Neutrophil (primary cell): ENCODE measurements around the gene KIF13A.

Experiments used
- H3K27ac ChIP-seq: fragments of 200-600 bp; sonication (generic); 2 replicates; pipeline ENCODE4 v1.5.1; 2016; ENCODE audit warnings: mild to moderate bottlenecking, moderate library complexity
- H3K27me3 ChIP-seq: fragments of 200-600 bp; sonication (generic); 2 replicates; pipeline ENCODE4 v1.6.0; 2016; ENCODE audit warnings: mild to moderate bottlenecking
- H3K36me3 ChIP-seq: fragments of 200-600 bp; sonication (generic); 2 replicates; pipeline ENCODE4 v1.5.1; 2017
- H3K4me1 ChIP-seq, 2 experiments: fragments of 200-600 bp in 1 of 2; sonication (generic) in 1 of 2; 1 replicate in 1 of 2; 2 replicates in 1 of 2; pipeline versions ENCODE4 v1.5.1 to v1.6.1; 2013 to 2016; ENCODE audit warnings: low read depth in 1 of 2, low read length in 1 of 2, mild to moderate bottlenecking in 1 of 2, moderate library complexity in 1 of 2; ENCODE audit not compliant: control insufficient read depth in 1 of 2, insufficient read depth in 1 of 2
- H3K4me3 ChIP-seq, 2 experiments: fragments of 200-600 bp in 1 of 2; sonication (generic) in 1 of 2; 1 replicate in 1 of 2; 2 replicates in 1 of 2; pipeline ENCODE4 v1.5.1; 2013 to 2016; ENCODE audit warnings: low read depth in 1 of 2, low read length in 1 of 2, mild to moderate bottlenecking in 1 of 2, moderate library complexity in 1 of 2
- H3K9me3 ChIP-seq: fragments of 200-600 bp; sonication (generic); 2 replicates; pipeline ENCODE4 v1.5.1; 2016
- CTCF ChIP-seq: fragments of 200-600 bp; sonication (generic); IDR thresholded peaks from 2 replicates; pipeline ENCODE4 v1.5.1; 2016; ENCODE audit warnings: antibody characterized with exemption

KIF13A gene

GRCh38 chr6:18031189-18031588, 43.8 kb upstream of the KIF13A start:
- no peaks in the 10 kb centered on the region for H3K36me3 ChIP-seq
- TF ChIP-seq CTCF, result no peak
- no peaks in the 10 kb centered on the region for H3K27me3 ChIP-seq
- H3K27ac ChIP-seq, result no peak overlapping the region
- H3K9me3 ChIP-seq, result no peaks in the 10 kb centered on the region
- no peaks in the 10 kb centered on the region for H3K4me1 ChIP-seq
- H3K4me3 ChIP-seq, result no peak overlapping the region

- H3K4me1 ChIP-seq, result no peaks in the 10 kb centered on the region
- no peak overlapping the region for H3K4me3 ChIP-seq
- H3K9me3 ChIP-seq, result no peaks in the 10 kb centered on the region
- H3K27me3 ChIP-seq, result no peaks in the 10 kb centered on the region
- TF ChIP-seq CTCF, result no peak
- H3K36me3 ChIP-seq, result no peaks in the 10 kb centered on the region
- H3K27ac ChIP-seq, result no peak overlapping the region
Observed at GRCh38 chr6:18028332-18028731, 40.9 kb upstream of the KIF13A start.

- no peaks in the 10 kb centered on the region for H3K36me3 ChIP-seq
- no peak overlapping the region for H3K4me3 ChIP-seq
- H3K9me3 ChIP-seq, result no peaks in the 10 kb centered on the region
- H3K4me1 ChIP-seq, result no peaks in the 10 kb centered on the region
- no peaks in the 10 kb centered on the region for H3K27me3 ChIP-seq
- no peak for TF ChIP-seq CTCF
- no peak overlapping the region for H3K27ac ChIP-seq
Observed at GRCh38 chr6:18025596-18025995, 38.2 kb upstream of the KIF13A start.

GRCh38 chr6:18024876-18025275, 37.4 kb upstream of the KIF13A start:
- no peak overlapping the region for H3K27ac ChIP-seq
- peaks cover under 1% of the 10 kb centered on the region for H3K27me3 ChIP-seq
- H3K4me1 ChIP-seq, result no peaks in the 10 kb centered on the region
- no peak overlapping the region for H3K4me3 ChIP-seq
- TF ChIP-seq CTCF, result no peak
- H3K9me3 ChIP-seq, result no peaks in the 10 kb centered on the region
- H3K36me3 ChIP-seq, result no peaks in the 10 kb centered on the region

DNA sequence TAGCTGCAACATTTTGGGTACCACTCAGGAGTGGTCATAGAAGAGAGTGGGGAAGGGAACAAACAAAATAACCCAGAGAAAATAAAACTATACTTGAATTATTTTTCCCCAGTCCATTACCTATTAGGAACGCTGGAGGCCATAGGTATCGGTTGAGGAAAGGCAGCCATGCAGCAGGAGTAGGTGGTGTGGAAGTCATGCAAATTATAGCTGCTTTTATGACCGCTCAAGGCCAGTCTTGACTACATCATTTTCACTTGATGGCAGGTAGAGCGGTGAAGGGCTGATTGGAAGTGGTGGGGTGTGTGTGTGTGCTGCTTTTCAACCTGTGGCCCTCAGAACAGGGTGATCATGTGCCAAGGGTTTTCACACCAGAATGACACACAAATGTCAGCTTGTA, 36.5 kb upstream of the KIF13A start:
- Histone ChIP-seq H3K4me3 (no peak overlapping the region), H3K4me1 (no peaks in the 10 kb centered on the region), H3K9me3 (no peaks in the 10 kb centered on the region), H3K36me3 (no peaks in the 10 kb centered on the region), H3K27me3 (peaks cover 9% of the 10 kb centered on the region), H3K27ac (no peak overlapping the region)
- no peak for TF ChIP-seq CTCF
